PFSK-1 (cell line): ENCODE results near the gene ASF1B.

ENCODE experiments used
- FOXP2 ChIP-seq: optimal IDR thresholded peaks from 2 replicates; pipeline ENCODE3; 2011; ENCODE audit warnings: borderline replicate concordance, control low read depth, inconsistent platforms; ENCODE audit not compliant: insufficient read depth; ENCODE audit errors: extremely low read length, extremely low read depth
- POLR2AphosphoS5 ChIP-seq: IDR thresholded peaks from 2 replicates; pipeline ENCODE4 v1.6.1; 2012; ENCODE audit warnings: low read depth, mild to moderate bottlenecking, control low read depth, low read length, moderate library complexity
- TF ChIP-seq, protein P1 (sequence below), 2 experiments: IDR thresholded peaks; 2 replicates each; pipeline versions ENCODE4 v1.6.1 to v1.8.0; 2011 to 2012; ENCODE audit warnings: low read depth in 2 of 2, low read length in 2 of 2, control low read depth in 1 of 2, inconsistent platforms in 1 of 2, mild to moderate bottlenecking in 1 of 2, moderate library complexity in 1 of 2; ENCODE audit not compliant: insufficient read depth in 1 of 2

DNA sequence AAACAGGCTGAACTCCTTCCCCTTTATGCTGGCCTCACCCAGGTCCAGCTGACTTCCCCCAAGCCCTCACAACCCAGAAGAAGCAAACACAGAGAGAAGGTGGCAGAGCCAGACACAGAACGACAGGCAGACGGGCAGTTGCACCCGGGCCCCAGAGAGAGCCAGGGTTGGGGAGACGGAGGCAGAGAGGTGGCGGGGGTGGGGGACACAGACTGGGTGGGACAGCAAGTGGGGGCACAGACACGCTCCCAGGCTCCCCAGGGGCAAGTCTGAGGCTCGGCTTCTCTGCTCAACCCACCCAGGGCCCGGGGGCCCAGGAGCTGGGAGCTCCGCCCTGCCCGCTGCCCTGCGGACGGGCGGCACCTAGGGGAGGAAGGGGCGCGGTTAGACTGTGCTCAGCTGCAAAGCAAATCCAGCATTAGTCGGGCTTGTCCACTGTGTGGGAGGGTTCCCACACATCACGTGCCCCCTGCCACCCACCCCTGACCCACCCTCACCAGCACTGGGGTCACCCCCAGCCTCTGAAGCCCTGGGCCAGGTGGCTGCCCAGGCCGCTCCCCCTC is 31.3 kb upstream of the ASF1B start:
- TF ChIP-seq POLR2AphosphoS5 (no peak), FOXP2 (no peak)
- TF ChIP-seq, protein P1, sequence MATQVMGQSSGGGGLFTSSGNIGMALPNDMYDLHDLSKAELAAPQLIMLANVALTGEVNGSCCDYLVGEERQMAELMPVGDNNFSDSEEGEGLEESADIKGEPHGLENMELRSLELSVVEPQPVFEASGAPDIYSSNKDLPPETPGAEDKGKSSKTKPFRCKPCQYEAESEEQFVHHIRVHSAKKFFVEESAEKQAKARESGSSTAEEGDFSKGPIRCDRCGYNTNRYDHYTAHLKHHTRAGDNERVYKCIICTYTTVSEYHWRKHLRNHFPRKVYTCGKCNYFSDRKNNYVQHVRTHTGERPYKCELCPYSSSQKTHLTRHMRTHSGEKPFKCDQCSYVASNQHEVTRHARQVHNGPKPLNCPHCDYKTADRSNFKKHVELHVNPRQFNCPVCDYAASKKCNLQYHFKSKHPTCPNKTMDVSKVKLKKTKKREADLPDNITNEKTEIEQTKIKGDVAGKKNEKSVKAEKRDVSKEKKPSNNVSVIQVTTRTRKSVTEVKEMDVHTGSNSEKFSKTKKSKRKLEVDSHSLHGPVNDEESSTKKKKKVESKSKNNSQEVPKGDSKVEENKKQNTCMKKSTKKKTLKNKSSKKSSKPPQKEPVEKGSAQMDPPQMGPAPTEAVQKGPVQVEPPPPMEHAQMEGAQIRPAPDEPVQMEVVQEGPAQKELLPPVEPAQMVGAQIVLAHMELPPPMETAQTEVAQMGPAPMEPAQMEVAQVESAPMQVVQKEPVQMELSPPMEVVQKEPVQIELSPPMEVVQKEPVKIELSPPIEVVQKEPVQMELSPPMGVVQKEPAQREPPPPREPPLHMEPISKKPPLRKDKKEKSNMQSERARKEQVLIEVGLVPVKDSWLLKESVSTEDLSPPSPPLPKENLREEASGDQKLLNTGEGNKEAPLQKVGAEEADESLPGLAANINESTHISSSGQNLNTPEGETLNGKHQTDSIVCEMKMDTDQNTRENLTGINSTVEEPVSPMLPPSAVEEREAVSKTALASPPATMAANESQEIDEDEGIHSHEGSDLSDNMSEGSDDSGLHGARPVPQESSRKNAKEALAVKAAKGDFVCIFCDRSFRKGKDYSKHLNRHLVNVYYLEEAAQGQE (IDR thresholded peaks at IDR 0.05; ENCODE audit: insufficient read depth in 1 of 2, low read depth in 2 of 2, low read length in 2 of 2), result no peak
